Mesodermal cell (in vitro differentiated cells): ENCODE data around the gene SYTL4. TPM values are rescaled to one million over a fixed set of nuclear protein-coding genes. Genes with fewer than 3 reads are reported as not detected.
"Not testable (repeated sequence)": the region's sequence is repeated elsewhere in the genome, so short reads cannot be mapped to it uniquely, and the experiment has no call there.

Experiments
- H3K27ac ChIP-seq: 2 replicates; pipeline ENCODE4 v1.7.0; 2013; ENCODE audit warnings: mild to moderate bottlenecking, low read depth, low read length, moderate library complexity; ENCODE audit not compliant: severe bottlenecking
- H3K36me3 ChIP-seq: 2 replicates; pipeline ENCODE4 v1.7.1; 2013; ENCODE audit warnings: mild to moderate bottlenecking, low read length, moderate library complexity; ENCODE audit not compliant: control insufficient read depth, insufficient read depth
- H3K4me1 ChIP-seq: one replicate; pipeline ENCODE4 v1.7.1; 2013; ENCODE audit warnings: mild to moderate bottlenecking, low read length; ENCODE audit not compliant: insufficient read depth, control insufficient read depth, poor library complexity, severe bottlenecking
- H3K4me3 ChIP-seq: 2 replicates; pipeline ENCODE4 v1.7.0; 2013; ENCODE audit warnings: low read length, control low read depth, mild to moderate bottlenecking; ENCODE audit not compliant: insufficient read depth, poor library complexity, severe bottlenecking; ENCODE audit errors: extremely low read depth
- H3K9me3 ChIP-seq: 2 replicates; pipeline ENCODE4 v1.7.1; 2013; ENCODE audit warnings: mild to moderate bottlenecking, low read length, moderate library complexity; ENCODE audit not compliant: control insufficient read depth
- WGBS, 2 experiments: methylation state at CpG; one replicate each; pipeline ENCODE4 v1.1.5; 2013; ENCODE audit warnings: missing lambda C conversion rate in 2 of 2; ENCODE audit not compliant: insufficient coverage in 2 of 2; 5-methylcytosine and 5-hydroxymethylcytosine counted together
- polyA plus RNA-seq, 2 experiments: library from polyadenylated mRNA; stranded (reverse); fragments of 50-300 nt; gene quantifications; one replicate each; pipeline ENCODE4 v1.2.3, GENCODE V29; 2013

Gene SYTL4
- polyA plus RNA-seq (2013, experiment 1 of 2), result 5.1 TPM
- polyA plus RNA-seq (2013, experiment 2 of 2), result 2.0 TPM

DNA sequence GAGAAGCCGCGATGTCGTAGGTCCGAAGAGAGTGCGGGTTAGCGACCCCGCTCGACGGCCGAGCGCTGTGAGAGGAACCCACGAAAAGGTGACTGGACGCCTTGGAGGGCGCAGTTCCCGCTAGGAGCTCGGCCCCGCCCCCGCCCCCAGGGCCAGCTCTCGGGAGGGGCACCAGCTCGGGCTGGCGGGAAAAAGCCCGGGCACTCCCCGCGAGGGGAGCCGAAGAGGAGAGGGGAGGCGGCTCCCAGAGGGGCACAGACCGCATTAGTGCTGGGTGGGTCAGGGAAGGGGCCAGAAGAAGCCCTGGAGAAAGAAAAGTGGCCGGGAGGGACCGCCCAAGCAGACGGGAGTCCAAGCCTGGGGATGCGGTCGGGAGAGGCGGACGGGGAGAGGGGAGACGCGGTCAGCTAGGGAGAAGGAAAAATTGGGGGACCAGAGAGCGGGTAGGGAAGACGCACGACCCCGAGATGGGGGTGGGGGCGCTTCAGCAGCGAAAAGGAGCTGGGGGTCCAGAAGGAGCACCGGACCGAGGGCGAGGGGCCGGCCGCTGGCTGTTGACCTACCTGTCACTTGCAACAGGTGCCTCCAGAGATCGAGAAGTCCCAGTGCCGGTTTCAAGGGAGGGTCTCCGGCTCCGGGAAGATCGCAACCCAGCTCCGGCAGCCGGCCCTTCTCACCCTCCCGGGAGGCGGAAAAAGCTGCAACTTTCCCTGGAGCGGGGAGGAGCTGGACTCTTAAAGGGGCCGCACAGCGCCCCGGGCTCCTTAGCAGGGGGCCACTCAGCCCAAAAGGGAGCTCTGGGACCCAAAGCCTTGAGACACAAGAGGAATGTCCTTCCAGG, at the start of gene SYTL4:
SYTL4 (minus strand) TSS at position 681 of the 841 bp plus-strand sequence. CDS start 30,084 bp downstream, outside the sequence.
- H3K4me3 ChIP-seq, result peak within 1 kb of the TSS; percentile 51
- H3K9me3 ChIP-seq, result no peaks in the 10 kb centered on the region
- H3K4me1 ChIP-seq, result no peaks in the 10 kb centered on the region
- WGBS, 2 experiments, result 0 to 1% methylated on average over 15 to 17 of the region's 60 CpGs
- no peak within 1 kb of the TSS for H3K27ac ChIP-seq
- H3K36me3 ChIP-seq, result no peaks in the 10 kb centered on the region

DNA sequence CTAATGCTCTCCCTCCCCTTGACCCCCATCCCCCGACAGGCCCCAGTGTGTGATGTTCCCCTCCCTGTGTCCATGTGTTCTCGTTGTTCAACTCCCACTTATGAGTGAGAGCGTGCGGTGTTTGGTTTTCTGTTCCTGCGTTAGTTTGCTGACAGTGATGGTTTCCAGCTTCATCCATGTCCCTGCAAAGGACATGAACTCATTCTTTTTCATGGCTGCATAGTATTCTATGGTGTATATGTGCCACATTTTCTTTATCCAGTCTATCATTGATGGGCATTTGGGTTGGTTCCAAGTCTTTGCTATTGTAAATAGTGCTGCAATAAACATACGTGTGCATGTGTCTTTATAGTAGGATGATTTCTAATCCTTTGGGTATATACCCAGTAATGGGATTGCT, 37.5 kb upstream of the SYTL4 start:
- not testable (repeated sequence) for H3K27ac ChIP-seq, H3K36me3 ChIP-seq, H3K4me3 ChIP-seq, H3K9me3 ChIP-seq, H3K4me1 ChIP-seq
- WGBS, 2 experiments, result 43% methylated on average over 1 of the region's 6 CpGs; no CpG with 5 or more reads in 1 of the 2 experiments

DNA sequence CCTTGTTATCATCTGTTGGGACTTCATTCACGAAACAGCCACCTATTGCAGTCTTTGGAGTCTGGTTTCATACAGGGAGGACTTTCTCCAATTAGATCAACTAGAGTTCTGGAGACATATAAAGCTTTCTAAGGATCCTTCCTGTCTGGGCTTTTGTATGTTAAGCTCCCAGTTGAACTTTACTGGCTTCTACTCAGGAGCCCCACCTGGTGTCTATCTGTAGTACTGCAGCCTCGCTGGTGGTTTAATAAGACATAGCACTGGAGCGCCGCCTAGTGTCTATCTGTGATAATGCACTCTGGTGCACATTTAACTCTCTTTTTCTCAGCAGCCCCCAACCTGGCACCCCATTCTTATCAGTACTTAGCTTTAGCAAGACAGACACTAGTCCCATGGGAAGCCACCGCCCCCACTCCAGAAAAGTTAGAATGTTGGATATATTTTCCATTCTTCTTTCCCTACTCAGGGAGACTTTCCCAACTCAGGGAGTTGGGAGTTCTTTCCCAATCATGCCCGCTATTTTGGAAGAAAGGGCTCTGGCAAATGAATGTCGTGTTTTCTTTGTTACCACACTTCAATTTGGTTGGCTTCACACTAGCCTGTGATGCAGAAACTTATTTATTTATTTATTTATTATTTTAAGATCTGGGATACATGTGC, 36.9 kb upstream of the SYTL4 start:
- WGBS, 2 experiments, result no CpG with 5 or more reads among the region's 7 CpGs
- Histone ChIP-seq H3K4me3 (no peak overlapping the region), H3K9me3 (no peaks in the 10 kb centered on the region)

DNA sequence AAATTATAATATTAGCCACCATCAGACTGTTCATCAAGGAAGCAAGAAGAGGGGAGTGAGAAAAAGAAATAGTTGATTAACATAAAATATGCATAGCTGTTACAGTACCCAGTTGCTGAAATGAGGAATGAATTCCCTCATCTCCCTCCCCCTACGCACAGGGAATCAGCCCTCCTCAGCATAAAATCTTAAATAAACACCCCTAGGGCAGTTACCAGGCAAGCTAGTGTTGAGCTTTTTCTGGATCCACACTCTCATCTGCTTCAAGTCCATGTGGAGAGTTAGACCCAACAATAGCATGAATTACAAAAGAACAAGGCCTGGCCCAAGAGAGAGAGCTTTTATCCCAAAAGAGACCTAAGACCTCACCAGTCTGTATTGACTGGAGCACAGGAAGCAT, 19.0 kb upstream of the SYTL4 start:
- Histone ChIP-seq H3K36me3 (no peaks in the 10 kb centered on the region), H3K4me3 (no peak overlapping the region), H3K9me3 (no peaks in the 10 kb centered on the region), H3K27ac (no peak overlapping the region), H3K4me1 (peaks cover 13% of the 10 kb centered on the region)
- WGBS, 2 experiments, result no CpG with 5 or more reads among the region's 1 CpG

More for the DNA sequence above, 36.9 kb upstream of the SYTL4 start:
- Histone ChIP-seq H3K27ac (no peak overlapping the region), H3K4me1 (no peaks in the 10 kb centered on the region), H3K36me3 (no peaks in the 10 kb centered on the region)

DNA sequence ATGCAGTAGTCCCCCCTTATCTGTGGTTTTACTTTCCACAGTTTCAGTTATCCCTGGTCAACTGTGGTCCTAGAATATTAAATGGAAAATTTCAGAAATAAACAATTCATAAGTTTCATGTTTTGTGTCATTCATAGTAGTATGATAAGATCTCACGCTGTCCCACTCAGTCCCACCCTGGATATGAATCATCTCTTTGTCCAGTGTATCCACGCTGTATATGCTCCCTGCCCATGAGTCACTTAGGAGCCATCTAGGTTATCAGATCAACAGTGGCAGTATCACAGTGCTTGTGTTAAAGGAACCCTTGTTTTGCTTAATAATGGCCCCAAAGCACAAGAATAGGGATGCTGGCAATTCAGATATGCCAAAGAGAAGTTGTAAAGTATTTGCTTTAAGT, 16.2 kb upstream of the SYTL4 start:
- H3K4me1 ChIP-seq, result peaks cover 19% of the 10 kb centered on the region
- H3K9me3 ChIP-seq, result no peaks in the 10 kb centered on the region
- WGBS, 2 experiments, result no CpG with 5 or more reads among the region's 2 CpGs
- no peak overlapping the region for H3K4me3 ChIP-seq
- H3K36me3 ChIP-seq, result no peaks in the 10 kb centered on the region
- no peak overlapping the region for H3K27ac ChIP-seq

DNA sequence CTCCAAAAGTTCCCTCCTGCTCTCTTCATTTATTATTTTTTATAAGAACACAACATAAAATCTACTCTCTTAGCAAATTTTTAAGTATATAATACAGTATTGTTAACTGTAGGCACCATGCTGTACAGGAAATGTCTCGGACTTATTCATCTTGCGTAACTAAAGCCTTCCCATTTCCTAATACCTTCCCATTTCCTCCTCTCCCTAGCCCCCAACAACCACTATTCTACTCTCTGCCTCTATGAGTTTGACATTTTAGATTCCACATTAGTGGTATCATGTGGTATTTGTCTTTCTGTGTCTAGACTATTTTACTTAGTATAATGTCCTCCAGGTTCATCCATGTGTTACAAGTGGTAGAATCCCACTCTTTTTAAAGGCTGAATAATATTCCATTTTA, 15.8 kb upstream of the SYTL4 start:
- Histone ChIP-seq H3K4me3 (no peak overlapping the region), H3K36me3 (no peaks in the 10 kb centered on the region), H3K4me1 (peaks cover 20% of the 10 kb centered on the region), H3K9me3 (no peaks in the 10 kb centered on the region), H3K27ac (no peak overlapping the region)
- no CpG with 5 or more reads among the region's 2 CpGs for WGBS, 2 experiments

DNA sequence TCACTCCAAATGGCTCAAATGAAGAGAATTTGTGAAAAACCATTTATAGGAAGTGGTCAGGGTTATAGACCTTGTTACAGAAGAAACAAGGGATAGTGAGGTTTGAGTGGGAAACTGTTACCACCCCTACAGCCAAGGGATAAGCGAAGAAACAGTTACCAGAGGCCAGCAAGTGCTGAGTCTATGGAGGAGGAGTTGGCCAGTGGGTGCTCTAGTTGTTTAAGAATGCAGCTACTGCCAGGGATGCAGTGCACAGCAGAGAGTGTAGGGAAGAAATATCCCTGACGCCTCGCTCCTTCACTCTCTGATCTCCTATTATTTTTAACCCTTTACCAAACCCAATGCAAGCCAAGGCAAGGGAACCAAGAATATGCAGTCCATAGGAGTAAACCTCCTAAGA, 15.2 kb upstream of the SYTL4 start:
- Histone ChIP-seq H3K4me3 (no peak overlapping the region), H3K9me3 (no peaks in the 10 kb centered on the region), H3K36me3 (no peaks in the 10 kb centered on the region), H3K27ac (no peak overlapping the region), H3K4me1 (peaks cover 25% of the 10 kb centered on the region)
- no CpG with 5 or more reads among the region's 3 CpGs for WGBS, 2 experiments

DNA sequence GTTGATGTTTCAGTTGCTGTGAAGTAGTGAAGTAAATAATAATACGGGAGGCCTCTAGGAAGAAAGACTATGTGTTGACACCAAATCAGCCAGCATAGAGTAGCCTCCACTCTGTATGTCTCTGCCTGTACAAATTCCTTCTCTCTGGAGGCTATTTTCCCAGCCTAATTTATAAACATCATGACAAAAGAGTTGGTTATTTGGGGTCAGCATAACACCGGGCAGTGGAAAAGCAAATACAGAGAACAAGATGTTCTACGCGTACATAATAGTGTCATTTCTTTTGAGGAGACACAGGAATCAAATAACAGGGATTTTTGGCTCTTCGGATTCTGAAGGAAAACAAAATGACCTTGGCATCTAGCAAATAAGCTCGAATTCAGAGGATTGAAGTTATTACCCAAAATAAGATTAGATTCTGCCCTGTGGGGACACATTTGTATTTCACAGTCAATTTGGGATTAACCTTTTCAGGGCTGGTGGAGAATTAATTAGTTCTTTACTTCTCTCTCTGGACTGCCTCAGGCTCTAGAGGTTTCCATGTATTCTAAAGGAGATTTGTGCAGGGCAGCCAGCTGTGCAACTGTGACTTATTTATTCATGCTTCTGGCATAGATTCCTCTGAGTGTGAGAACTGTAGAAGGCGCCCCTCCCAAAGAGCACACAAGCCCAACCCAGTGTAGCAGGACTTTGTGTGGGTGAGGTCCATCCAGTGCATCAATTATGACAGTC, 14.1 kb upstream of the SYTL4 start:
- Histone ChIP-seq H3K27ac (no peak overlapping the region), H3K4me1 (peaks cover 25% of the 10 kb centered on the region), H3K36me3 (no peaks in the 10 kb centered on the region), H3K4me3 (no peak overlapping the region), H3K9me3 (no peaks in the 10 kb centered on the region)
- 93% methylated on average over 3 to 4 of the region's 7 CpGs for WGBS, 2 experiments

DNA sequence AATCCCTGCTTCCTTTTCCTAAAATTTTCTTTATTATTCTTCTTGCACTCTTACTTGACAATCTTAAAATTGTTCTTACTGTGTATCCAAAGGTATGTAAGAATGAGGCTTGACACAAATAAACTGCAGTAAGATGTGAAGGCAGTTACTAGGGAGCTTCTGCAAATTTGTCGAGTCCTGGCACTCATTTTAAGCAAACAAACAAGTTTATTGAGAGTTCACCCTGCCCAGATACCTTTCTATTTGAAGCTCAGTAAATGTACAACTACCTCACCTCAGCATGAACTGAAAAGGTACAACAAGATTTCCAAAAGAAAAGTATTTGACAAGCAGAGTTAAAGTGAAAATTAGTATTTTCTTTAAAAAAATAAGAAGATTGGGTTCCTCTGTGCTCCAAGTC, 13.3 kb upstream of the SYTL4 start:
- H3K9me3 ChIP-seq, result no peaks in the 10 kb centered on the region
- no peaks in the 10 kb centered on the region for H3K36me3 ChIP-seq
- peaks cover 25% of the 10 kb centered on the region for H3K4me1 ChIP-seq
- WGBS, 2 experiments, result no CpG with 5 or more reads among the region's 1 CpG
- no peak overlapping the region for H3K27ac ChIP-seq
- H3K4me3 ChIP-seq, result no peak overlapping the region

DNA sequence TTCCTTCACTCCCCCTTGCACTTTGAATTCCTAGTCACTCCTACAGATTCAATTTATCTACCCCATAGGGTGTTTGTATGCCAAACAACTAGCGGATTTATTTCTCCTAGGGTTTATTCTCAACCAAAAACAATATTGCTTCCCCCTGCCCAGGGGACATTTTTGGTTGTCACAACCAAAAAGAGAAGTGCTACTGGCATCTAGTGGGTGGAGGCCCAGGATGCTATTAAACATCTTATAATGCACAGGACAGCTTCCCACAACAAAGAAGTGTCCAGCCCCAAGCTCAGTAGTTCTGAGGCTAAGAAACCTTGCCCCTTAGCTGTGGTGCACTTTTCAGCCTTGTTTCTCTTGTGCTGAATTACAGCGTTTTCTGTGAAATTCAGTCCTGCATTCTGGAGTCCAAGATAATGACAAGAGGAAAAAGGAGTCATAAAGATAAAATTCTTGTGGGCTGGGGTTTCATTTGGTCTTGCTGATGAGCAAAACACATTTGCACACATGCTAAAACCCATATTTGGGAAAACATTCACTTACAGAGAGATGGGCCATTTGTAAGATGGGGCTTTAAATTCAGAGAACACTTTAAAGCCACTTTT, 11.2 kb upstream of the SYTL4 start:
- Histone ChIP-seq H3K4me1 (peaks cover 25% of the 10 kb centered on the region), H3K27ac (peak overlapping the region; percentile 5), H3K9me3 (no peaks in the 10 kb centered on the region), H3K36me3 (no peaks in the 10 kb centered on the region), H3K4me3 (no peak overlapping the region)
- WGBS, 2 experiments, result no CpG with 5 or more reads among the region's 2 CpGs
